B cell (primary cell): Measurements from ENCODE around the gene LCOR. TPM values are rescaled to one million over a fixed set of nuclear protein-coding genes. Genes with fewer than 3 reads are reported as not detected.

Experiments
- ATAC-seq: fragments of 200-7000 bp; cut with Tn5 transposase; one replicate; pipeline ENCODE4 v1.10.0; 2021; ENCODE audit warnings: low read depth, mild to moderate bottlenecking, moderate number of reproducible peaks, moderate library complexity
- CTCF ChIA-PET: fragments of 350-600 bp; sonication (Branson Sonifier 250); formaldehyde crosslinking; loops from one replicate; lab custom pipeline; 2021; ENCODE audit warnings: antibody characterized with exemption, inconsistent platforms; lab: Charles Lee
- POLR2A ChIA-PET: fragments of 350-600 bp; sonication (Branson Sonifier 250); formaldehyde crosslinking; loops from one replicate; lab custom pipeline; 2021; ENCODE audit warnings: antibody characterized with exemption; lab: Charles Lee
- DNase-seq: peaks from one replicate; pipeline ENCODE4 v3.0.0; 2013
- H2AFZ ChIP-seq: 2 replicates; pipeline ENCODE4 v1.6.1; 2012; ENCODE audit warnings: mild to moderate bottlenecking, low read depth, low read length; ENCODE audit not compliant: insufficient read depth, poor library complexity, severe bottlenecking
- H3K27ac ChIP-seq, 2 donors: 1 replicate in 1 of 2; 2 replicates in 1 of 2; pipeline ENCODE4 v1.5.1; 2012 to 2013; ENCODE audit warnings: low read length in 2 of 2, mild to moderate bottlenecking in 2 of 2, moderate library complexity in 1 of 2
- H3K27me3 ChIP-seq, 4 experiments: fragments of 200-600 bp in 1 of 4; sonication (generic) in 1 of 4; replicated peaks in 1 of 4; 1 replicate in 2 of 4; 2 replicates in 2 of 4; pipeline versions ENCODE4 v1.6.1 to v1.7.0; 2013 to 2016; ENCODE audit warnings: low read length in 3 of 4, mild to moderate bottlenecking in 2 of 4, mixed read lengths in 1 of 4, moderate library complexity in 1 of 4; ENCODE audit not compliant: insufficient read depth in 4 of 4, control insufficient read depth in 3 of 4; ENCODE audit errors: control extremely low read depth in 1 of 4
- H3K36me3 ChIP-seq, 2 experiments: replicated peaks in 1 of 2; 1 replicate in 1 of 2; 2 replicates in 1 of 2; pipeline versions ENCODE4 v1.6.1 to v1.7.1; 2013; ENCODE audit warnings: low read length in 1 of 2; ENCODE audit not compliant: insufficient read depth in 2 of 2, control insufficient read depth in 1 of 2; ENCODE audit errors: control extremely low read depth in 1 of 2, extremely low read depth in 1 of 2
- H3K4me1 ChIP-seq, 2 donors: fragments of 200-600 bp in 1 of 2; sonication (generic) in 1 of 2; 1 replicate in 1 of 2; 2 replicates in 1 of 2; pipeline versions ENCODE4 v1.5.1 to v1.6.1; 2013 to 2017; ENCODE audit warnings: low read length in 2 of 2; ENCODE audit not compliant: control insufficient read depth in 2 of 2, insufficient read depth in 2 of 2
- H3K4me2 ChIP-seq: replicated peaks from 2 replicates; pipeline ENCODE3; 2012; ENCODE audit warnings: mild to moderate bottlenecking, low read depth, low read length; ENCODE audit not compliant: poor library complexity, severe bottlenecking
- H3K4me3 ChIP-seq, 5 experiments: fragments of 200-600 bp in 1 of 5; sonication (generic) in 1 of 5; 1 replicate in 3 of 5; 2 replicates in 2 of 5; pipeline versions ENCODE4 v1.5.1 to v1.7.0; 2011 to 2016; ENCODE audit warnings: low read length in 4 of 5, mild to moderate bottlenecking in 4 of 5, low read depth in 2 of 5, control low read depth in 1 of 5, moderate library complexity in 1 of 5; ENCODE audit not compliant: insufficient read depth in 1 of 5; ENCODE audit errors: control extremely low read depth in 1 of 5, extremely low read depth in 1 of 5
- H3K79me2 ChIP-seq: fragments of 200-600 bp; sonication (generic); one replicate; pipeline ENCODE4 v1.6.0; 2016; ENCODE audit warnings: low read length; ENCODE audit not compliant: control insufficient read depth, insufficient read depth
- H3K9ac ChIP-seq: fragments of 200-600 bp; sonication (generic); 2 replicates; pipeline ENCODE4 v1.6.1; 2017; ENCODE audit warnings: mild to moderate bottlenecking, low read length, moderate library complexity
- H3K9me3 ChIP-seq, 3 donors: one replicate each; pipeline versions ENCODE4 v1.6.1 to v1.7.1; 2013; ENCODE audit warnings: low read length in 2 of 3; ENCODE audit not compliant: control insufficient read depth in 2 of 3, insufficient read depth in 1 of 3; ENCODE audit errors: control extremely low read depth in 1 of 3
- H4K20me1 ChIP-seq: 2 replicates; pipeline ENCODE4 v1.6.0; 2012; ENCODE audit warnings: mild to moderate bottlenecking, low read length; ENCODE audit not compliant: insufficient read depth, control insufficient read depth, poor library complexity, severe bottlenecking
- H3K27ac Mint-ChIP-seq: one replicate; pipeline ENCODE4 v1.8.0; 2021; ENCODE audit warnings: mixed read lengths
- H3K27me3 Mint-ChIP-seq: one replicate; pipeline ENCODE4 v1.8.0; 2021; ENCODE audit warnings: mixed read lengths
- H3K4me1 Mint-ChIP-seq: one replicate; pipeline ENCODE4 v1.8.0; 2021; ENCODE audit warnings: mixed read lengths
- H3K4me3 Mint-ChIP-seq: one replicate; pipeline ENCODE4 v1.8.0; 2021; ENCODE audit warnings: mixed read lengths
- H3K9me3 Mint-ChIP-seq: one replicate; pipeline ENCODE4 v1.8.0; 2022; ENCODE audit warnings: mixed read lengths; ENCODE audit not compliant: insufficient read depth
- EZH2 ChIP-seq: IDR thresholded peaks from 2 replicates; pipeline ENCODE4 v1.6.1; 2012; ENCODE audit warnings: borderline replicate concordance, low read depth, mild to moderate bottlenecking, moderate library complexity, low read length; ENCODE audit not compliant: insufficient read depth, poor library complexity, severe bottlenecking
- WGBS: methylation state at CpG from one replicate; pipeline ENCODE4 v1.1.5; 2013; ENCODE audit warnings: missing lambda C conversion rate; ENCODE audit not compliant: insufficient coverage; 5-methylcytosine and 5-hydroxymethylcytosine counted together
- intact Hi-C: fragments of 100-400 bp; cut with micrococcal nuclease; formaldehyde crosslinking; loops from one replicate; pipeline ENCODE4 v1.10.0; 2022
- polyA plus RNA-seq: library from polyadenylated mRNA; depleted of rRNA; stranded (reverse); fragments of >200 nt; gene quantifications from 2 replicates; pipeline ENCODE4 v1.2.3, GENCODE V29; 2012
- total RNA-seq, 2 donors: library from RNA; stranded (reverse); fragments of 120-200 nt in 1 of 2; gene quantifications; 1 replicate in 1 of 2; 2 replicates in 1 of 2; pipeline versions ENCODE4 v1.2.3 to v1.2.4, GENCODE V29; 2013 to 2022
- TF ChIP-seq, protein P1 (sequence below): fragments of 200-600 bp; IDR thresholded peaks from one replicate; pipeline ENCODE4 v1.8.0; 2022; ENCODE audit warnings: antibody characterized with exemption, mild to moderate bottlenecking

The LCOR gene
- total and polyA plus RNA-seq, 2 donors (not counting 1 experiment from before 2014, with no cell fraction given), result 5.1 to 70.0 TPM

DNA sequence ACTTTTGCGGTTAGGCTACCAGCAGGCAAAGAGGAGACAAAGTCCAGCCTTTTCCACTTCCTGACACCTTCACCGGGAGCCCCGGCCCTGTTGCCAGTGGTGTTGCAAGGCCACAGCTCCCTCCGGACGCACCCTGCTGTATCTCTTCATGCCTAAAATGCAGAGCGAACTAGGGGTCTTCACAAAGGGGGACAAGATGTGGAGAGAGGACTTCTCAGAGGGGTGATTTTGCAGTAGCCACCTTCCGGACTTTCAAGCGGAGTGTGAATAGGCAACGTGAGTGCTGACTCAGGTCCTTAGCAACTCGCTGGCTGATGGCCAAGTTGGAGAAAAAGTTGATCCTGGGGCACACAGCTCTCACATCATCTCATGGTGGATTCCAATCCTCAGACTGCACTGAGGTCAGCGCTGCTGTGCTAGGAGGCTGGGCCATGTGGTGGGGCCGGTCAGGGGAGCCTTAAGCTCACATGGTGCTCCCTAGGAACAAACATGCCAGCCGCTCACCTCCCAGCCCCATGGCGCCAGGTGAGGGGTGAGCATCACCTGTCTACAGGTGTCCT is 166.3 kb downstream of the LCOR start:
- no peaks in the 10 kb centered on the region for H3K27me3 ChIP-seq
- H3K4me2 ChIP-seq, result no peak overlapping the region
- no peaks in the 10 kb centered on the region for H3K27me3 Mint-ChIP-seq
- H3K36me3 ChIP-seq, result no peaks in the 10 kb centered on the region
- no peak overlapping the region for H3K4me3 ChIP-seq
- H4K20me1 ChIP-seq, result no peaks in the 10 kb centered on the region
- DNase-seq (no peak), ATAC-seq (no peak)
- 91% methylated on average over 11 of the region's 14 CpGs for WGBS
- H3K9ac ChIP-seq, result no peak overlapping the region
- H3K27ac Mint-ChIP-seq, result no peak overlapping the region
- H3K27ac ChIP-seq, result no peak overlapping the region
- intact Hi-C loops, result no loop called here
- no peaks in the 10 kb centered on the region for H3K4me1 Mint-ChIP-seq
- H2AFZ ChIP-seq, result no peak overlapping the region
- no peaks in the 10 kb centered on the region for H3K4me1 ChIP-seq
- no peaks in the 10 kb centered on the region for H3K79me2 ChIP-seq
- H3K9me3 ChIP-seq, result no peaks in the 10 kb centered on the region
- CTCF ChIA-PET, result no interaction called here
- H3K9me3 Mint-ChIP-seq, result no peaks in the 10 kb centered on the region
- H3K4me3 Mint-ChIP-seq, result no peak overlapping the region
- POLR2A ChIA-PET, result no interaction called here
- TF ChIP-seq, protein P1, sequence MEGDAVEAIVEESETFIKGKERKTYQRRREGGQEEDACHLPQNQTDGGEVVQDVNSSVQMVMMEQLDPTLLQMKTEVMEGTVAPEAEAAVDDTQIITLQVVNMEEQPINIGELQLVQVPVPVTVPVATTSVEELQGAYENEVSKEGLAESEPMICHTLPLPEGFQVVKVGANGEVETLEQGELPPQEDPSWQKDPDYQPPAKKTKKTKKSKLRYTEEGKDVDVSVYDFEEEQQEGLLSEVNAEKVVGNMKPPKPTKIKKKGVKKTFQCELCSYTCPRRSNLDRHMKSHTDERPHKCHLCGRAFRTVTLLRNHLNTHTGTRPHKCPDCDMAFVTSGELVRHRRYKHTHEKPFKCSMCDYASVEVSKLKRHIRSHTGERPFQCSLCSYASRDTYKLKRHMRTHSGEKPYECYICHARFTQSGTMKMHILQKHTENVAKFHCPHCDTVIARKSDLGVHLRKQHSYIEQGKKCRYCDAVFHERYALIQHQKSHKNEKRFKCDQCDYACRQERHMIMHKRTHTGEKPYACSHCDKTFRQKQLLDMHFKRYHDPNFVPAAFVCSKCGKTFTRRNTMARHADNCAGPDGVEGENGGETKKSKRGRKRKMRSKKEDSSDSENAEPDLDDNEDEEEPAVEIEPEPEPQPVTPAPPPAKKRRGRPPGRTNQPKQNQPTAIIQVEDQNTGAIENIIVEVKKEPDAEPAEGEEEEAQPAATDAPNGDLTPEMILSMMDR, result no peak
- TF ChIP-seq EZH2, result no peak

- POLR2A ChIA-PET, result no interaction called here
- intact Hi-C loops, result no loop called here
- Histone ChIP-seq H4K20me1 (no peaks in the 10 kb centered on the region), H3K4me1 (no peaks in the 10 kb centered on the region), H3K27me3 (no peaks in the 10 kb centered on the region), H3K36me3 (no peaks in the 10 kb centered on the region), H3K27ac (no peak overlapping the region), H2AFZ (no peak overlapping the region), H3K9me3 (no peaks in the 10 kb centered on the region), H3K79me2 (no peaks in the 10 kb centered on the region), H3K4me2 (no peak overlapping the region), H3K9ac (no peak overlapping the region), H3K4me3 (no peak overlapping the region)
- no peaks in the 10 kb centered on the region for H3K4me1 Mint-ChIP-seq
- ATAC-seq (no peak), DNase-seq (no peak)
- CTCF ChIA-PET, result no interaction called here
- no peaks in the 10 kb centered on the region for H3K27me3 Mint-ChIP-seq
- no peak overlapping the region for H3K4me3 Mint-ChIP-seq
- H3K27ac Mint-ChIP-seq, result no peak overlapping the region
- H3K9me3 Mint-ChIP-seq, result no peaks in the 10 kb centered on the region
- TF ChIP-seq, protein P1, result no peak
- no peak for TF ChIP-seq EZH2
- 93% methylated on average over 3 of the region's 4 CpGs for WGBS
Measured at GRCh38 chr10:96999337-96999736, 167.2 kb downstream of the LCOR start.
